ENCODE data around the gene FLNB. TPM values are rescaled to one million over a fixed set of nuclear protein-coding genes. Genes with fewer than 3 reads are reported as not detected.

The FLNB gene
- total and polyA plus RNA-seq, 2 of the 13 experiments (the other 11 are each of a cell fraction or from before 2014, with no cell fraction given): 106 to 130 TPM

DNA sequence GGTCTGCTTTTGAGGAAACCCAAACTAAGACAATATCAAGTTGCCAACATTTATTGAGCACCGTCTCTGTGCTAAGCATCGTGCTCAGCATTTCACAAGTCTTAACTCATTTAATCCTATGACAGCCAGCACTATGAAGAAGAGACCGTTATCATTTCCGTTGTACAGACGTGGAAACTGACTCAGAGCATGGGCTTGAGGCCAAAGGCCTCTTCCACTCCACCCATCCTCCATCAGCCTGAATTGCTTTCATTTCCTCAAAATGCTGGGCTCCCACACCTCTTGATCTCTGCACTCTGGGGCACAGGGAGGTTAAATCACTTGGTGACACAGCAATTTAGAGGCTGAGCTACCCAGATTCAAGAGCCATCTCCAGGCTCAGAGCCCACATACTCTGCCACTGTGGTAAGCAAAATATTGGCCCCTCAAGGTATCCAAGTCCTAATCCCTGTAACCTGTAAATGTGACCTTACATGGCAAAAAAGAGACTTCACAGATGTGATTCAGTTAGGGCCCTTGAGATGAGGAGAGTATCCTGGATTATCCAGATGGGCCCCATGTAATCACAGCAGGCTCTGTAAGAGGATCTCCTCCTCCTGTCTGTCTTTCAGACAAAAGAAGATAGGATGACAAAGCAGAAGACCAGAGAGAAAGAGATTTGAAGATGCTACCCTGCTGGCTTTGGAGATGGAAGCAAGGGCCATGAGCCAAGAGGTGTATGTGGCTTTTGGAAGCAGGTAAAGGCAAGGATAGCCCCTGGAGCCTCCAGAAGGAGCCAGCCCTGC is 24.3 kb upstream of the FLNB start (continued):
- TF ChIP-seq, protein P1, sequence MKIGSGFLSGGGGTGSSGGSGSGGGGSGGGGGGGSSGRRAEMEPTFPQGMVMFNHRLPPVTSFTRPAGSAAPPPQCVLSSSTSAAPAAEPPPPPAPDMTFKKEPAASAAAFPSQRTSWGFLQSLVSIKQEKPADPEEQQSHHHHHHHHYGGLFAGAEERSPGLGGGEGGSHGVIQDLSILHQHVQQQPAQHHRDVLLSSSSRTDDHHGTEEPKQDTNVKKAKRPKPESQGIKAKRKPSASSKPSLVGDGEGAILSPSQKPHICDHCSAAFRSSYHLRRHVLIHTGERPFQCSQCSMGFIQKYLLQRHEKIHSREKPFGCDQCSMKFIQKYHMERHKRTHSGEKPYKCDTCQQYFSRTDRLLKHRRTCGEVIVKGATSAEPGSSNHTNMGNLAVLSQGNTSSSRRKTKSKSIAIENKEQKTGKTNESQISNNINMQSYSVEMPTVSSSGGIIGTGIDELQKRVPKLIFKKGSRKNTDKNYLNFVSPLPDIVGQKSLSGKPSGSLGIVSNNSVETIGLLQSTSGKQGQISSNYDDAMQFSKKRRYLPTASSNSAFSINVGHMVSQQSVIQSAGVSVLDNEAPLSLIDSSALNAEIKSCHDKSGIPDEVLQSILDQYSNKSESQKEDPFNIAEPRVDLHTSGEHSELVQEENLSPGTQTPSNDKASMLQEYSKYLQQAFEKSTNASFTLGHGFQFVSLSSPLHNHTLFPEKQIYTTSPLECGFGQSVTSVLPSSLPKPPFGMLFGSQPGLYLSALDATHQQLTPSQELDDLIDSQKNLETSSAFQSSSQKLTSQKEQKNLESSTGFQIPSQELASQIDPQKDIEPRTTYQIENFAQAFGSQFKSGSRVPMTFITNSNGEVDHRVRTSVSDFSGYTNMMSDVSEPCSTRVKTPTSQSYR (CRISPR knock-in tag; IDR thresholded peaks at IDR 0.05; ENCODE audit: borderline replicate concordance): peak; percentile 70
- TF ChIP-seq SKI (IDR thresholded peaks at IDR 0.05; ENCODE audit: partially characterized antibody) (peak; percentile 25), ERF (CRISPR knock-in tag; IDR thresholded peaks at IDR 0.05) (0 out of 2 replicates have a peak, but pooled peaks have one; percentile 29), DMAP1 (CRISPR knock-in tag; IDR thresholded peaks at IDR 0.05) (peak; percentile 52; the same call in 1 of the 2 replicates), DNMT1 (CRISPR knock-in tag; IDR thresholded peaks at IDR 0.05) (no peak), NCOA2 (CRISPR knock-in tag; IDR thresholded peaks at IDR 0.05) (peak; percentile 8; the same call in 1 of the 2 replicates), ZHX2 (IDR thresholded peaks at IDR 0.05; ENCODE audit: low read depth) (peak; percentile 43; the same call in 1 of the 2 replicates), ZHX2 (CRISPR knock-in tag; IDR thresholded peaks at IDR 0.05; ENCODE audit: borderline replicate concordance) (no peak), PRDM10 (CRISPR knock-in tag; IDR thresholded peaks at IDR 0.05; ENCODE audit: low read depth) (peak; percentile 44; the same call in 1 of the 2 replicates), ZNF280D (CRISPR knock-in tag; IDR thresholded peaks at IDR 0.05) (peak; percentile 54; the same call in 1 of the 2 replicates)
